ENCODE results near the gene ANKRD28.

DNA sequence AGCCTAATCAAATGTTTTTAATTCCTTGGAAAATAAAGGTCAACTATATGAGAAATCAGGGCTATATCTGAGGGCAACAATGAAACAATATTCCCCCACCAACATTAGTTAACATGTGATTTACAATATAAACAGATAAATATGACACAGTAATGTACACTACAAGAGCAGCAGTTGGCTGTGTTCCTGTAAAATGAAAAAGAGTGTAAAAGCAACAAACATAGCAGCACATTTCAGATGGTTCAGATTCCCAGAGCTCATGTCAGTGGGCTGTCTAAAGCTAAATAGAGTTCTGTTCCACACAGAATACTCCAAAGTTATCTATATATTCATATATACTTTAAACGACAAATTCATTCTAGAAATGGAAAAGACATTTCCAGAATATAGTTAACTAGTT lies 42.6 kb downstream of the ANKRD28 start:
- TF ChIP-seq, protein P1, sequence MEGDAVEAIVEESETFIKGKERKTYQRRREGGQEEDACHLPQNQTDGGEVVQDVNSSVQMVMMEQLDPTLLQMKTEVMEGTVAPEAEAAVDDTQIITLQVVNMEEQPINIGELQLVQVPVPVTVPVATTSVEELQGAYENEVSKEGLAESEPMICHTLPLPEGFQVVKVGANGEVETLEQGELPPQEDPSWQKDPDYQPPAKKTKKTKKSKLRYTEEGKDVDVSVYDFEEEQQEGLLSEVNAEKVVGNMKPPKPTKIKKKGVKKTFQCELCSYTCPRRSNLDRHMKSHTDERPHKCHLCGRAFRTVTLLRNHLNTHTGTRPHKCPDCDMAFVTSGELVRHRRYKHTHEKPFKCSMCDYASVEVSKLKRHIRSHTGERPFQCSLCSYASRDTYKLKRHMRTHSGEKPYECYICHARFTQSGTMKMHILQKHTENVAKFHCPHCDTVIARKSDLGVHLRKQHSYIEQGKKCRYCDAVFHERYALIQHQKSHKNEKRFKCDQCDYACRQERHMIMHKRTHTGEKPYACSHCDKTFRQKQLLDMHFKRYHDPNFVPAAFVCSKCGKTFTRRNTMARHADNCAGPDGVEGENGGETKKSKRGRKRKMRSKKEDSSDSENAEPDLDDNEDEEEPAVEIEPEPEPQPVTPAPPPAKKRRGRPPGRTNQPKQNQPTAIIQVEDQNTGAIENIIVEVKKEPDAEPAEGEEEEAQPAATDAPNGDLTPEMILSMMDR (conservative IDR thresholded peaks at IDR 0.05; ENCODE audit: low read length), result no peak
- TF ChIP-seq EZH2phosphoT487 (IDR thresholded peaks at IDR 0.05; ENCODE audit: borderline replicate concordance), result no peak
